ENCODE data around the gene DERA. TPM values are rescaled to one million over a fixed set of nuclear protein-coding genes. Genes with fewer than 3 reads are reported as not detected.

DERA gene
- polyA plus RNA-seq, 3 donors, result 16.2 to 84.2 (median 83.6) TPM

GRCh38 chr12:15862840-15863239 lies 48.3 kb upstream of the DERA start:
- TF ChIP-seq CTCF (IDR thresholded peaks at IDR 0.05), result no peak
- no peak overlapping the region for H3K27ac ChIP-seq (ENCODE audit: low read depth in 1 of 2, low read length in 2 of 2)
- no peak for DNase-seq
- H3K4me3 ChIP-seq (replicated peaks in 1 of 3; ENCODE audit: low read depth in 2 of 3, low read length in 3 of 3), result no peak overlapping the region
- H3K36me3 ChIP-seq (replicated peaks in 1 of 2; ENCODE audit: control insufficient read depth in 1 of 2, insufficient read depth in 2 of 2, low read length in 2 of 2), result no peaks in the 10 kb centered on the region
- H3K27ac Mint-ChIP-seq, result no peak overlapping the region
- no peak overlapping the region for H3K4me3 Mint-ChIP-seq
- no peaks in the 10 kb centered on the region for H3K9me3 ChIP-seq (replicated peaks in 1 of 2; ENCODE audit: control insufficient read depth in 1 of 2, insufficient read depth in 1 of 2, low read length in 2 of 2)
- no peak overlapping the region for H2AFZ ChIP-seq (ENCODE audit: insufficient read depth, low read depth, low read length, poor library complexity, severe bottlenecking)
- no peak overlapping the region for H3K9ac ChIP-seq (ENCODE audit: insufficient read depth, low read length, poor library complexity, severe bottlenecking)
- WGBS (ENCODE audit: insufficient coverage), result no CpG with 5 or more reads among the region's 1 CpG
- intact Hi-C loops (cut with micrococcal nuclease), result no loop called here
- peaks cover 0 to 4% (median 2%) of the 10 kb centered on the region in 7 donors for H3K9me3 Mint-ChIP-seq
- peaks cover 4 to 13% of the 10 kb centered on the region in 2 donors for H3K4me1 ChIP-seq (ENCODE audit: control insufficient read depth in 1 of 2, insufficient read depth in 2 of 2, low read length in 2 of 2)
- H4K20me1 ChIP-seq (ENCODE audit: insufficient read depth, low read length), result no peaks in the 10 kb centered on the region
- peaks cover 0 to 2% (median 2%) of the 10 kb centered on the region in 3 donors for H3K27me3 Mint-ChIP-seq (ENCODE audit: low read depth in 3 of 3)
- peaks cover 9% of the 10 kb centered on the region for H3K4me1 Mint-ChIP-seq
- H3K27me3 ChIP-seq (ENCODE audit: control insufficient read depth in 2 of 2, insufficient read depth in 2 of 2, low read length in 2 of 2), result no peaks in the 10 kb centered on the region
- no peak overlapping the region for H3K4me2 ChIP-seq (replicated peaks; ENCODE audit: extremely low read depth, low read length, poor library complexity, severe bottlenecking)
- no peaks in the 10 kb centered on the region for H3K36me3 Mint-ChIP-seq
- H3K79me2 ChIP-seq (ENCODE audit: insufficient read depth, low read length), result no peaks in the 10 kb centered on the region

GRCh38 chr12:15863372-15863771 lies 47.8 kb upstream of the DERA start:
- no peaks in the 10 kb centered on the region for H3K27me3 ChIP-seq (ENCODE audit: control insufficient read depth in 2 of 2, insufficient read depth in 2 of 2, low read length in 2 of 2)
- peaks cover 0 to 2% (median 2%) of the 10 kb centered on the region in 3 donors for H3K27me3 Mint-ChIP-seq (ENCODE audit: low read depth in 3 of 3)
- H3K9ac ChIP-seq (ENCODE audit: insufficient read depth, low read length, poor library complexity, severe bottlenecking), result no peak overlapping the region
- peaks cover 0 to 4% (median 2%) of the 10 kb centered on the region in 7 donors for H3K9me3 Mint-ChIP-seq
- intact Hi-C loops (cut with micrococcal nuclease), result no loop called here
- no peaks in the 10 kb centered on the region for H3K79me2 ChIP-seq (ENCODE audit: insufficient read depth, low read length)
- H3K4me1 ChIP-seq (ENCODE audit: control insufficient read depth in 1 of 2, insufficient read depth in 2 of 2, low read length in 2 of 2), result peaks cover 4 to 13% of the 10 kb centered on the region in 2 donors
- no peak for DNase-seq
- H3K9me3 ChIP-seq (replicated peaks in 1 of 2; ENCODE audit: control insufficient read depth in 1 of 2, insufficient read depth in 1 of 2, low read length in 2 of 2), result no peaks in the 10 kb centered on the region
- H3K36me3 Mint-ChIP-seq, result no peaks in the 10 kb centered on the region
- H3K27ac Mint-ChIP-seq, result peak overlapping the region in 1 of 7 donors; percentile 4
- no peak for TF ChIP-seq CTCF (IDR thresholded peaks at IDR 0.05)
- H3K4me3 ChIP-seq (replicated peaks in 1 of 3; ENCODE audit: low read depth in 2 of 3, low read length in 3 of 3), result no peak overlapping the region
- no peak overlapping the region for H3K27ac ChIP-seq (ENCODE audit: low read depth in 1 of 2, low read length in 2 of 2)
- H2AFZ ChIP-seq (ENCODE audit: insufficient read depth, low read depth, low read length, poor library complexity, severe bottlenecking), result no peak overlapping the region
- 91% methylated on average over 6 of the region's 9 CpGs for WGBS (ENCODE audit: insufficient coverage)
- H4K20me1 ChIP-seq (ENCODE audit: insufficient read depth, low read length), result no peaks in the 10 kb centered on the region
- peaks cover 8% of the 10 kb centered on the region for H3K4me1 Mint-ChIP-seq
- no peaks in the 10 kb centered on the region for H3K36me3 ChIP-seq (replicated peaks in 1 of 2; ENCODE audit: control insufficient read depth in 1 of 2, insufficient read depth in 2 of 2, low read length in 2 of 2)
- H3K4me2 ChIP-seq (replicated peaks; ENCODE audit: extremely low read depth, low read length, poor library complexity, severe bottlenecking), result no peak overlapping the region
- H3K4me3 Mint-ChIP-seq, result no peak overlapping the region

All from CD14-positive monocyte (primary cell).